Measurements from ENCODE around the gene IARS1. TPM values are rescaled to one million over a fixed set of nuclear protein-coding genes. Genes with fewer than 3 reads are reported as not detected.

Gene IARS1
- 10 to 100 TPM; 50.8 to 70.8 (median 66.2) TPM for total RNA-seq
- total RNA-seq (2013): 117 TPM

DNA sequence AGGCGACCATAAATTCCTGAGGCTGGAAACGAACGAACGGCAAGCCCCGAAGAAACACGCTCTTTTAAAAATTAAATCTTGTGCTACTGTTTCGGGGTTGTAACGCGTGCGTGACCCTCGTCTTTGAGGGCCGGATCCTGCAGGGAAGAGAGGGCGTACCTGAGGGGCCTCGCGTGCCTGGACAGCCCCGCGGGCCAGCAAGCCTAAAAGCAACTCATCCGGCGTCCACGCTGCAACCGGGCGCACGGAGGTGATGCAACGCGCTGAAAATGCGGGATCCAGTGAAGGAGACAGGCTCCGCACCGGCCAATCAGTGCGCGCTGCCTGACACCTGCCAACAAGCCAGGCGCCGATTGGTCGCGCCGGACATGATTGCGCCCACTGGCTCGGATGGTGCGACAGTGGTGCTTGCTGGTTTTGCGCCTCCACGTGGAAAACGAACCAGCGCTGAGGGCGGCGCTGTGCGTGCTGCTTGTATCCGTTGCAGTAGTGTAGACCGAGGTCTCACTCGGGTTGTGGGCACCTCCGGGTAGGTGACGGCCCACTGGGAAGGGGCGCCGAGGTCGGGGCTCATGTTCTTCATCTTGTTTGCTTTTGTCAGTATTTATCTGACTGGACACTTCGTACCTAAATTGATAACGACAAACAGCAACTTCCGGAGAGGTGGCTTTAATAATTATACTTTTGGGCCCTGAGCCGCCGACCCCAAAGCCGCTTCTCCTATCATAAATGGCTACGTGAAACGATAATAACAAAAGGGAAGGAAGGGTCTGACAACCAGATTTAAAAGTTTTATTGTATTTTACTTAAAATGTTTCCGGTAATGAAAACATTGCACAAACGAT is at the start of gene IARS1:
TSS of gene IARS1 (minus strand) at position 246 of the 845 bp plus-strand sequence. CDS start 4,278 bp downstream, outside the sequence.
- Mint-ChIP-seq H3K4me3 (peak within 1 kb of the TSS; percentile 100), H3K9me3 (no peaks in the 10 kb centered on the region), H3K4me1 (peaks cover 36 to 40% of the 10 kb centered on the region in 2 donors), H3K36me3 (peaks cover under 1% of the 10 kb centered on the region), H3K27ac (peak within 1 kb of the TSS; percentile 97 to 98), H3K27me3 (ENCODE audit: low read depth in 2 of 2) (no peaks in the 10 kb centered on the region)
- ATAC-seq: peak; percentile 92 to 99 (median 96)
- intact Hi-C loops (cut with micrococcal nuclease): loop anchor here (1.0 kb wide), 1 partner anchor 32 kb away; the partner anchor contains the start of genes CENPP and NOL8
- Histone ChIP-seq H3K4me1 (ENCODE audit: control insufficient read depth, insufficient read depth, low read length) (peaks cover 16% of the 10 kb centered on the region), H3K4me3 (ENCODE audit: low read length) (peak within 1 kb of the TSS; percentile 89), H3K27me3 (ENCODE audit: control insufficient read depth, insufficient read depth, low read length) (no peaks in the 10 kb centered on the region), H3K36me3 (ENCODE audit: control insufficient read depth, insufficient read depth, low read length) (peaks cover 16% of the 10 kb centered on the region), H3K27ac (ENCODE audit: low read length) (peak within 1 kb of the TSS; percentile 72), H3K9me3 (ENCODE audit: control insufficient read depth, insufficient read depth, low read length) (no peaks in the 10 kb centered on the region)
- TF ChIP-seq CTCF (IDR thresholded peaks at IDR 0.05): peak; percentile 40
- WGBS (ENCODE audit: insufficient coverage): under 1% methylated on average over 63 of the region's 63 CpGs
- DNase-seq: peak; percentile 99 to 100

GRCh38 chr9:92342825-92343488 is 49.5 kb upstream of the IARS1 start:
- H3K27ac ChIP-seq (ENCODE audit: low read length): no peak overlapping the region
- WGBS (ENCODE audit: insufficient coverage): no CpG with 5 or more reads among the region's 1 CpG
- H3K9me3 ChIP-seq (ENCODE audit: control insufficient read depth, insufficient read depth, low read length): no peaks in the 10 kb centered on the region
- ATAC-seq: no peak
- H3K4me3 Mint-ChIP-seq: no peak overlapping the region
- no peaks in the 10 kb centered on the region for H3K4me1 Mint-ChIP-seq
- H3K27me3 Mint-ChIP-seq (ENCODE audit: low read depth in 2 of 2): no peaks in the 10 kb centered on the region
- H3K27ac Mint-ChIP-seq: no peak overlapping the region
- DNase-seq: no peak
- no peak overlapping the region for H3K4me3 ChIP-seq (ENCODE audit: low read length)
- intact Hi-C loops (cut with micrococcal nuclease): loop anchor here (5.0 kb wide), 2 partner anchors 94 to 289 kb away; no protein-coding TSS in a partner anchor
- peaks cover 3 to 5% of the 10 kb centered on the region in 2 donors for H3K9me3 Mint-ChIP-seq
- H3K36me3 ChIP-seq (ENCODE audit: control insufficient read depth, insufficient read depth, low read length): peaks cover 2% of the 10 kb centered on the region
- H3K4me1 ChIP-seq (ENCODE audit: control insufficient read depth, insufficient read depth, low read length): no peaks in the 10 kb centered on the region
- H3K27me3 ChIP-seq (ENCODE audit: control insufficient read depth, insufficient read depth, low read length): no peaks in the 10 kb centered on the region
- TF ChIP-seq CTCF (IDR thresholded peaks at IDR 0.05): no peak
- H3K36me3 Mint-ChIP-seq: no peaks in the 10 kb centered on the region

GRCh38 chr9:92341578-92341977 is 48.1 kb upstream of the IARS1 start:
- peaks cover 5% of the 10 kb centered on the region for H3K36me3 ChIP-seq (ENCODE audit: control insufficient read depth, insufficient read depth, low read length)
- DNase-seq: no peak
- Mint-ChIP-seq H3K27me3 (ENCODE audit: low read depth in 2 of 2) (no peaks in the 10 kb centered on the region), H3K9me3 (peaks cover 3 to 5% of the 10 kb centered on the region in 2 donors), H3K4me3 (no peak overlapping the region), H3K27ac (no peak overlapping the region), H3K4me1 (no peaks in the 10 kb centered on the region), H3K36me3 (no peaks in the 10 kb centered on the region)
- 97% methylated on average over 1 of the region's 1 CpG for WGBS (ENCODE audit: insufficient coverage)
- H3K27me3 ChIP-seq (ENCODE audit: control insufficient read depth, insufficient read depth, low read length): no peaks in the 10 kb centered on the region
- no peaks in the 10 kb centered on the region for H3K9me3 ChIP-seq (ENCODE audit: control insufficient read depth, insufficient read depth, low read length)
- H3K27ac ChIP-seq (ENCODE audit: low read length): no peak overlapping the region
- H3K4me1 ChIP-seq (ENCODE audit: control insufficient read depth, insufficient read depth, low read length): no peaks in the 10 kb centered on the region
- ATAC-seq: no peak
- no peak for TF ChIP-seq CTCF (IDR thresholded peaks at IDR 0.05)
- no peak overlapping the region for H3K4me3 ChIP-seq (ENCODE audit: low read length)
- intact Hi-C loops (cut with micrococcal nuclease): loop anchor here (5.0 kb wide), 2 partner anchors 96 to 291 kb away; no protein-coding TSS in a partner anchor

Data from natural killer cell (primary cell).